A549 (cell line): Measurements from ENCODE around the gene PPP1R7. TPM values are rescaled to one million over a fixed set of nuclear protein-coding genes. Genes with fewer than 3 reads are reported as not detected.

Experiments used
- ATAC-seq, 2 experiments: fragments of 200-7000 bp in 1 of 2; fragments of >200 bp in 1 of 2; cut with Nextera tagmentation in 1 of 2; cut with Tn5 transposase in 1 of 2; 3 replicates each; pipeline versions ENCODE4 v1.8.0 to v1.9.1; 2018 to 2020; ENCODE audit warnings: mild to moderate bottlenecking in 1 of 2, moderate library complexity in 1 of 2
- CTCF ChIA-PET: fragments of 300-600 bp; sonication (Branson Sonifier 250); formaldehyde crosslinking; extraction: SDS; loops from one replicate; lab custom pipeline; 2021; ENCODE audit warnings: antibody characterized with exemption, inconsistent platforms; lab: Yijun Ruan, JAX
- POLR2A ChIA-PET: fragments of 350-600 bp; formaldehyde crosslinking; extraction: SDS; loops from one replicate; lab custom pipeline; 2021; ENCODE audit warnings: antibody characterized with exemption, inconsistent platforms; lab: Yijun Ruan, JAX
- DNase-seq, 2 experiments: peaks; one replicate each; pipeline versions ENCODE4 v3.0.0 to v3.0.0-alpha.2; 2011 to 2016; ENCODE audit warnings: low read depth in 1 of 2, low spot score in 1 of 2
- FAIRE-seq: peaks from 2 replicates; lab custom pipeline; 2011; peaks lifted over from hg19 to GRCh38; lab: Jason Lieb, UNC
- H3K27ac ChIP-seq, 2 experiments: fragments of >200 bp; sonication (Bioruptor Twin); formaldehyde crosslinking; 3 replicates each; pipeline ENCODE4 v1.5.1; 2016 to 2017
- H3K4me1 ChIP-seq: fragments of >200 bp; sonication (Bioruptor Twin); formaldehyde crosslinking; 3 replicates; pipeline ENCODE4 v1.6.1; 2016
- H3K4me2 ChIP-seq: fragments of >200 bp; sonication (Bioruptor Twin); formaldehyde crosslinking; 3 replicates; pipeline ENCODE4 v1.6.1; 2016
- H3K4me3 ChIP-seq: fragments of >200 bp; sonication (Bioruptor Twin); formaldehyde crosslinking; 3 replicates; pipeline ENCODE4 v1.5.1; 2016
- H3K9me3 ChIP-seq: fragments of >200 bp; sonication (Bioruptor Twin); formaldehyde crosslinking; 3 replicates; pipeline ENCODE4 v1.6.1; 2016
- BHLHE40 ChIP-seq: IDR thresholded peaks from 2 replicates; pipeline ENCODE4 v1.6.1; 2012; ENCODE audit warnings: low read depth, low read length, inconsistent platforms
- CBX8 ChIP-seq: fragments of 200-600 bp; sonication (generic); IDR thresholded peaks from 2 replicates; pipeline ENCODE4 v1.6.1; 2016
- CEBPB ChIP-seq, 2 experiments: fragments of >200 bp in 1 of 2; sonication (Bioruptor Twin) in 1 of 2; formaldehyde crosslinking in 1 of 2; IDR thresholded peaks; 2 replicates each; pipeline ENCODE4 v1.6.1; 2012 to 2016
- CHD2 ChIP-seq: fragments of 150-350 bp; IDR thresholded peaks from 2 replicates; pipeline ENCODE4 v1.6.1; 2014; ENCODE audit warnings: low read length; ENCODE audit not compliant: partially characterized antibody
- CHD4 ChIP-seq: fragments of 200-600 bp; sonication (generic); IDR thresholded peaks from 2 replicates; pipeline ENCODE4 v1.6.1; 2016; ENCODE audit warnings: antibody characterized with exemption, mild to moderate bottlenecking, borderline replicate concordance
- EHF ChIP-seq: fragments of 250-450 bp; sonication (Bioruptor Pico); IDR thresholded peaks from 2 replicates; pipeline ENCODE4 v1.5.0; 2020; ENCODE audit warnings: mild to moderate bottlenecking
- EP300 ChIP-seq, 2 experiments: fragments of >200 bp; sonication (Bioruptor Twin); formaldehyde crosslinking; IDR thresholded peaks; 2 replicates in 1 of 2; 3 replicates in 1 of 2; pipeline ENCODE4 v1.6.1; 2016 to 2017
- FOSB ChIP-seq: fragments of 250-450 bp; sonication (Bioruptor Pico); IDR thresholded peaks from 2 replicates; pipeline ENCODE4 v1.5.0; 2020; ENCODE audit warnings: mild to moderate bottlenecking, moderate library complexity
- FOSL2 ChIP-seq, 2 experiments: fragments of 450-650 bp in 1 of 2; fragments of >200 bp in 1 of 2; sonication (Bioruptor Twin) in 1 of 2; formaldehyde crosslinking; IDR thresholded peaks; 2 replicates each; pipeline versions ENCODE4 v1.5.0 to v1.6.1; 2016 to 2020; ENCODE audit warnings: mild to moderate bottlenecking in 1 of 2, moderate library complexity in 1 of 2
- HDAC2 ChIP-seq: fragments of 200-600 bp; sonication (generic); IDR thresholded peaks from 2 replicates; pipeline ENCODE4 v1.6.1; 2016
- HES2 ChIP-seq: fragments of >200 bp; sonication (Bioruptor Twin); formaldehyde crosslinking; IDR thresholded peaks from 2 replicates; pipeline ENCODE4 v1.6.1; 2016
- JUN ChIP-seq, 2 experiments: fragments of >200 bp; sonication (Bioruptor Twin); formaldehyde crosslinking; IDR thresholded peaks; 2 replicates in 1 of 2; 3 replicates in 1 of 2; pipeline ENCODE4 v1.6.1; 2016 to 2017
- JUNB ChIP-seq: fragments of >200 bp; sonication (Bioruptor Twin); formaldehyde crosslinking; IDR thresholded peaks from 2 replicates; pipeline ENCODE4 v1.6.1; 2016
- MAFK ChIP-seq: fragments of 450-650 bp; IDR thresholded peaks from 2 replicates; pipeline ENCODE4 v1.6.1; 2014; ENCODE audit not compliant: partially characterized antibody
- MAZ ChIP-seq: fragments of 150-350 bp; IDR thresholded peaks from 2 replicates; pipeline ENCODE4 v1.6.1; 2014; ENCODE audit warnings: antibody characterized with exemption, low read depth, low read length, borderline replicate concordance
- NR3C1 ChIP-seq: fragments of >200 bp; sonication (Bioruptor Twin); formaldehyde crosslinking; IDR thresholded peaks from 3 replicates; pipeline ENCODE4 v1.6.1; 2017
- PBX3 ChIP-seq: IDR thresholded peaks from 2 replicates; pipeline ENCODE4 v1.6.1; 2012
- POLR2A ChIP-seq: IDR thresholded peaks from 2 replicates; pipeline ENCODE4 v1.6.1; 2012; ENCODE audit warnings: mild to moderate bottlenecking, low read length
- POLR2AphosphoS2 ChIP-seq: conservative IDR thresholded peaks from 2 replicates; pipeline ENCODE4 v1.6.1; 2012; ENCODE audit warnings: low read length, improper control_type of control experiment, inconsistent platforms
- RAD21 ChIP-seq, 2 experiments: fragments of >200 bp in 1 of 2; sonication (Bioruptor Twin) in 1 of 2; formaldehyde crosslinking in 1 of 2; IDR thresholded peaks in 1 of 2; conservative IDR thresholded peaks in 1 of 2; 2 replicates in 1 of 2; 3 replicates in 1 of 2; pipeline ENCODE4 v1.6.1; 2012 to 2018; ENCODE audit warnings: inconsistent platforms in 1 of 2
- RCOR1 ChIP-seq: fragments of 150-350 bp; IDR thresholded peaks from 2 replicates; pipeline ENCODE4 v1.6.1; 2014; ENCODE audit warnings: antibody characterized with exemption, low read length, low read depth
- SMC3 ChIP-seq: fragments of >200 bp; sonication (Bioruptor Twin); formaldehyde crosslinking; IDR thresholded peaks from 3 replicates; pipeline ENCODE4 v1.6.1; 2018; ENCODE audit warnings: inconsistent platforms
- ZC3H11A ChIP-seq: fragments of 450-650 bp; IDR thresholded peaks from 2 replicates; pipeline ENCODE4 v1.6.1; 2014; ENCODE audit warnings: antibody characterized with exemption, mild to moderate bottlenecking
- WGBS: methylation state at CpG from one replicate; pipeline ENCODE4 v1.1.6; 2017; ENCODE audit errors: missing lambda C conversion rate; 5-methylcytosine and 5-hydroxymethylcytosine counted together
- polyA plus RNA-seq, 4 experiments: library from polyadenylated mRNA; depleted of rRNA in 3 of 4; stranded (reverse); fragments of >200 nt; fragmentation: RNase III in 1 of 4; extraction: RNeasy Plus Mini Kit Qiagen cat#74134 plus additional on column Dnase treatment in 1 of 4; gene quantifications; 2 replicates in 3 of 4; 3 replicates in 1 of 4; pipeline ENCODE4 v1.2.3, GENCODE V29; 2011 to 2017
- TF ChIP-seq, protein P1 (sequence below): IDR thresholded peaks from 2 replicates; pipeline ENCODE4 v1.6.1; 2012
- TF ChIP-seq, protein P2 (sequence below): fragments of 250-450 bp; sonication (Bioruptor Pico); IDR thresholded peaks from 2 replicates; pipeline ENCODE4 v1.5.0; 2021; ENCODE audit warnings: mild to moderate bottlenecking, moderate library complexity, borderline replicate concordance
- TF ChIP-seq, protein P3 (sequence below): IDR thresholded peaks from 2 replicates; pipeline ENCODE4 v1.6.1; 2012; ENCODE audit warnings: low read depth, borderline replicate concordance
- TF ChIP-seq, protein P4 (sequence below): fragments of 250-450 bp; sonication (Bioruptor Pico); IDR thresholded peaks from 2 replicates; pipeline ENCODE4 v1.5.0; 2020; ENCODE audit warnings: low read depth, mild to moderate bottlenecking, moderate library complexity

The PPP1R7 gene
- polyA plus RNA-seq, 2 of the 4 experiments (the other 2 are of a cell fraction): 76.4 to 124 TPM

GRCh38 chr2:241105641-241106040 lies 44.6 kb upstream of the PPP1R7 start:
- TF ChIP-seq MAZ (no peak), RCOR1 (no peak), CEBPB (IDR thresholded peaks at IDR 0.05) (no peak), JUNB (no peak), JUN (IDR thresholded peaks at IDR 0.05) (no peak), CHD4 (no peak), FOSL2 (IDR thresholded peaks at IDR 0.05) (no peak), FOSL2 (CRISPR knock-in tag; IDR thresholded peaks at IDR 0.05) (no peak), NR3C1 (no peak), RAD21 (conservative IDR thresholded peaks at IDR 0.05 in 1 of 2, IDR thresholded peaks at IDR 0.05 in 1 of 2) (no peak), POLR2AphosphoS2 (no peak), CBX8 (no peak), SMC3 (no peak), EP300 (IDR thresholded peaks at IDR 0.05) (no peak), PBX3 (no peak), MAFK (no peak)
- TF ChIP-seq, protein P1, sequence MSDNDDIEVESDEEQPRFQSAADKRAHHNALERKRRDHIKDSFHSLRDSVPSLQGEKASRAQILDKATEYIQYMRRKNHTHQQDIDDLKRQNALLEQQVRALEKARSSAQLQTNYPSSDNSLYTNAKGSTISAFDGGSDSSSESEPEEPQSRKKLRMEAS: no peak
- TF ChIP-seq, protein P2, sequence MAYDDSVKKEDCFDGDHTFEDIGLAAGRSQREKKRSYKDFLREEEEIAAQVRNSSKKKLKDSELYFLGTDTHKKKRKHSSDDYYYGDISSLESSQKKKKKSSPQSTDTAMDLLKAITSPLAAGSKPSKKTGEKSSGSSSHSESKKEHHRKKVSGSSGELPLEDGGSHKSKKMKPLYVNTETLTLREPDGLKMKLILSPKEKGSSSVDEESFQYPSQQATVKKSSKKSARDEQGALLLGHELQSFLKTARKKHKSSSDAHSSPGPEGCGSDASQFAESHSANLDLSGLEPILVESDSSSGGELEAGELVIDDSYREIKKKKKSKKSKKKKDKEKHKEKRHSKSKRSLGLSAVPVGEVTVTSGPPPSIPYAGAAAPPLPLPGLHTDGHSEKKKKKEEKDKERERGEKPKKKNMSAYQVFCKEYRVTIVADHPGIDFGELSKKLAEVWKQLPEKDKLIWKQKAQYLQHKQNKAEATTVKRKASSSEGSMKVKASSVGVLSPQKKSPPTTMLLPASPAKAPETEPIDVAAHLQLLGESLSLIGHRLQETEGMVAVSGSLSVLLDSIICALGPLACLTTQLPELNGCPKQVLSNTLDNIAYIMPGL (CRISPR knock-in tag): no peak
- TF ChIP-seq, protein P3, sequence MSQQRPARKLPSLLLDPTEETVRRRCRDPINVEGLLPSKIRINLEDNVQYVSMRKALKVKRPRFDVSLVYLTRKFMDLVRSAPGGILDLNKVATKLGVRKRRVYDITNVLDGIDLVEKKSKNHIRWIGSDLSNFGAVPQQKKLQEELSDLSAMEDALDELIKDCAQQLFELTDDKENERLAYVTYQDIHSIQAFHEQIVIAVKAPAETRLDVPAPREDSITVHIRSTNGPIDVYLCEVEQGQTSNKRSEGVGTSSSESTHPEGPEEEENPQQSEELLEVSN: no peak
- TF ChIP-seq, protein P4, sequence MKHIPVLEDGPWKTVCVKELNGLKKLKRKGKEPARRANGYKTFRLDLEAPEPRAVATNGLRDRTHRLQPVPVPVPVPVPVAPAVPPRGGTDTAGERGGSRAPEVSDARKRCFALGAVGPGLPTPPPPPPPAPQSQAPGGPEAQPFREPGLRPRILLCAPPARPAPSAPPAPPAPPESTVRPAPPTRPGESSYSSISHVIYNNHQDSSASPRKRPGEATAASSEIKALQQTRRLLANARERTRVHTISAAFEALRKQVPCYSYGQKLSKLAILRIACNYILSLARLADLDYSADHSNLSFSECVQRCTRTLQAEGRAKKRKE (CRISPR knock-in tag): no peak
- Histone ChIP-seq H3K9me3 (no peaks in the 10 kb centered on the region), H3K27ac (no peak overlapping the region), H3K4me2 (no peak overlapping the region), H3K4me3 (no peak overlapping the region), H3K4me1 (peaks cover 16% of the 10 kb centered on the region; the same call in 2 of the 3 replicates)
- ChIA-PET CTCF (interaction anchor here (1.0 to 1.9 kb wide), 2 partner anchors 27 to 122 kb away, joined by 3 to 4 read pairs; no protein-coding TSS in a partner anchor), POLR2A (no interaction called here)
- FAIRE-seq (no peak), ATAC-seq (no peak), DNase-seq (no peak)
- 100% methylated on average over 1 of the region's 3 CpGs for WGBS

DNA sequence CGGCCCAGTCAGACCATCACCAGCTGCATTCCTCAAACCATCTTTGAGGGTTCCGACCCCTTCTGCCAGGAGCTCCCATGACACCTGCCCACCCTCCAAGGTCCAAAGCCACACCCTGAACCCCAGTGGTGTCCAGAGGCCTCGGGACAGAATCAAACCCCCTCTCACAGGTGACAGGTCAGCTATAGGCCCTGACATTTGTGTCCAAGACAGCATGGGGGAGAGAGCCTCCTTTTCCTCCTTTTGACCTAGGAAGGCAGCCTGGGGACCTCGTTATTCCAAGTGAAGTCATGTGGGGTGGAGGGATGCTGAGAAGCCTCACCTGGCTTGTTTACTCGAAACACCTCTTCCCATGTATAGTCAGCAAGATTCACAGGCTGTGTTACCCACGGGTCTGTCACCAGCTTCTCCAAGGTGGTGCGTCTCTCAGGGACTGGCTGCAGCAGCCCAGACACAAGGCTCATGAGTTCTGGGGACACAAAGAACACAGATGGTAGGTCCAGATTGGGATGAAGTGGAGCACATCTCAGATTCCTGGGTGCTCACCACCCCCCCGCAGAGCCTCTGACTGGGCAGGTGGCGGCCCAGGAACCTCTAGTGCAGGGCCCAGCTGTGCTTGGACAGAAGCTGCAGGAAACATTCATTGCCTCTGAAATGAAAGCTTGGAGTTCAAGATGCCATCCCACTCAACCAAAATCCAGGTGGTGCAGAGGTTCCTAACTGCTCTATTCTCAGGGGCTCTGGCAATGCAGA lies 43.1 kb upstream of the PPP1R7 start:
- H3K27ac ChIP-seq: no peak overlapping the region
- 95% methylated on average over 6 of the region's 9 CpGs for WGBS
- no peak for TF ChIP-seq SMC3
- no peak for TF ChIP-seq CHD4
- no peak for TF ChIP-seq HES2
- TF ChIP-seq NR3C1: no peak
- no peak for TF ChIP-seq CHD2
- no peak for TF ChIP-seq POLR2A
- no peak for TF ChIP-seq CEBPB (IDR thresholded peaks at IDR 0.05)
- TF ChIP-seq EHF (CRISPR knock-in tag): no peak
- TF ChIP-seq, protein P4 (CRISPR knock-in tag): no peak
- TF ChIP-seq ZC3H11A: no peak
- TF ChIP-seq, protein P1: no peak
- TF ChIP-seq POLR2AphosphoS2: no peak
- TF ChIP-seq BHLHE40: no peak
- no peak for TF ChIP-seq FOSB (CRISPR knock-in tag)
- no peak for TF ChIP-seq PBX3
- TF ChIP-seq HDAC2: no peak
- TF ChIP-seq JUNB: no peak
- H3K4me1 ChIP-seq: peaks cover 8% of the 10 kb centered on the region; the same call in 2 of the 3 replicates
- no peak for ATAC-seq
- no peaks in the 10 kb centered on the region for H3K9me3 ChIP-seq
- H3K4me3 ChIP-seq: no peak overlapping the region
- POLR2A ChIA-PET: no interaction called here
- H3K4me2 ChIP-seq: no peak overlapping the region
- FAIRE-seq: no peak
- DNase-seq: no peak
- CTCF ChIA-PET: interaction anchor here (1.9 kb wide), 1 partner anchor 29 kb away, joined by 4 read pairs; no protein-coding TSS in a partner anchor
